ENCODE results near the gene LENG9.

- TF ChIP-seq CTCF (IDR thresholded peaks at IDR 0.05) (no peak), POLR2A (IDR thresholded peaks at IDR 0.05) (peak; percentile 68)
Observed at GRCh38 chr19:54463531-54464043, at the start of gene LENG9.

Data from testis (tissue), 2 donors.